SU-DHL-6 (cell line): ENCODE data around the gene TSKS.

ENCODE experiments used
- H2AFZ ChIP-seq: fragments of 200-600 bp; sonication (generic); 2 replicates; pipeline ENCODE4 v1.6.1; 2014; ENCODE audit warnings: low read depth, mild to moderate bottlenecking, moderate library complexity, mixed read lengths, antibody characterized with exemption, low read length; ENCODE audit not compliant: severe bottlenecking
- H3F3A ChIP-seq: fragments of 200-600 bp; shearing (Covaris generic); 2 replicates; pipeline ENCODE4 v1.6.0; 2016; ENCODE audit warnings: antibody characterized with exemption, mild to moderate bottlenecking; ENCODE audit not compliant: insufficient read depth
- H3K27ac ChIP-seq: fragments of 200-600 bp; sonication (generic); 2 replicates; pipeline ENCODE4 v1.5.1; 2016; ENCODE audit warnings: low read depth, mild to moderate bottlenecking, low read length, moderate library complexity, mixed read lengths
- H3K27me3 ChIP-seq: fragments of 200-600 bp; sonication (generic), shearing (Covaris generic); 2 replicates; pipeline ENCODE4 v1.6.0; 2014; ENCODE audit warnings: mild to moderate bottlenecking, low read length
- H3K36me3 ChIP-seq: fragments of 200-600 bp; sonication (generic); 2 replicates; pipeline ENCODE4 v1.6.1; 2014; ENCODE audit warnings: mild to moderate bottlenecking, low read length, mixed read lengths
- H3K4me2 ChIP-seq: fragments of 300-600, 200-600 bp; shearing (Covaris generic), sonication (generic); 2 replicates; pipeline ENCODE4 v1.6.0; 2014; ENCODE audit warnings: low read length, low read depth, mild to moderate bottlenecking; ENCODE audit not compliant: poor library complexity, severe bottlenecking
- H3K4me3 ChIP-seq: fragments of 200-600 bp; sonication (generic); 2 replicates; pipeline ENCODE4 v1.5.1; 2014; ENCODE audit warnings: antibody characterized with exemption, low read length, mild to moderate bottlenecking, mixed read lengths; ENCODE audit not compliant: insufficient read depth, poor library complexity, severe bottlenecking
- H3K79me2 ChIP-seq: fragments of 200-600 bp; sonication (generic); 2 replicates; pipeline ENCODE4 v1.6.1; 2014; ENCODE audit warnings: mild to moderate bottlenecking, low read length, moderate library complexity; ENCODE audit not compliant: insufficient read depth
- H3K9ac ChIP-seq: fragments of 200-600 bp; sonication (generic); 2 replicates; pipeline ENCODE4 v1.7.0; 2014; ENCODE audit warnings: mild to moderate bottlenecking, low read length
- H3K9me2 ChIP-seq: fragments of 200-600 bp; sonication (generic); replicated peaks from 2 replicates; pipeline ENCODE4 v1.6.1; 2014; ENCODE audit warnings: low read length; ENCODE audit not compliant: insufficient read depth
- H3K9me3 ChIP-seq: fragments of 200-600 bp; sonication (generic); 2 replicates; pipeline ENCODE4 v1.6.1; 2014; ENCODE audit warnings: low read length, mixed read lengths; ENCODE audit not compliant: insufficient read depth
- H4K20me1 ChIP-seq: fragments of 200-600 bp; sonication (generic); 2 replicates; pipeline ENCODE4 v1.6.1; 2014; ENCODE audit warnings: low read depth, mild to moderate bottlenecking, antibody characterized with exemption, low read length, moderate library complexity, mixed read lengths
- EZH2phosphoT487 ChIP-seq: fragments of 200-600 bp; sonication (generic), shearing (Covaris generic); conservative IDR thresholded peaks from 2 replicates; pipeline ENCODE4 v1.6.1; 2018; ENCODE audit warnings: mild to moderate bottlenecking, antibody characterized with exemption, low read length, moderate library complexity, mixed read lengths
- TF ChIP-seq, protein P1 (sequence below): fragments of 200-600 bp; sonication (generic); IDR thresholded peaks from one replicate; pipeline ENCODE4 v1.5.1; 2017; ENCODE audit warnings: antibody characterized with exemption, mild to moderate bottlenecking, low read length, moderate library complexity; ENCODE audit not compliant: insufficient read depth, poor library complexity, severe bottlenecking

TSKS gene

GRCh38 chr19:49799798-49800376, 36.8 kb upstream of the TSKS start:
- Histone ChIP-seq H3K9me2 (no peaks in the 10 kb centered on the region), H3K4me3 (no peak overlapping the region), H3K27ac (no peak overlapping the region), H2AFZ (no peak overlapping the region), H3K36me3 (no peaks in the 10 kb centered on the region), H3K4me2 (no peak overlapping the region), H3K79me2 (no peaks in the 10 kb centered on the region), H3K27me3 (no peaks in the 10 kb centered on the region), H3K9me3 (no peaks in the 10 kb centered on the region), H3F3A (no peaks in the 10 kb centered on the region), H3K9ac (no peak overlapping the region), H4K20me1 (no peaks in the 10 kb centered on the region)
- TF ChIP-seq EZH2phosphoT487: no peak
- TF ChIP-seq, protein P1, sequence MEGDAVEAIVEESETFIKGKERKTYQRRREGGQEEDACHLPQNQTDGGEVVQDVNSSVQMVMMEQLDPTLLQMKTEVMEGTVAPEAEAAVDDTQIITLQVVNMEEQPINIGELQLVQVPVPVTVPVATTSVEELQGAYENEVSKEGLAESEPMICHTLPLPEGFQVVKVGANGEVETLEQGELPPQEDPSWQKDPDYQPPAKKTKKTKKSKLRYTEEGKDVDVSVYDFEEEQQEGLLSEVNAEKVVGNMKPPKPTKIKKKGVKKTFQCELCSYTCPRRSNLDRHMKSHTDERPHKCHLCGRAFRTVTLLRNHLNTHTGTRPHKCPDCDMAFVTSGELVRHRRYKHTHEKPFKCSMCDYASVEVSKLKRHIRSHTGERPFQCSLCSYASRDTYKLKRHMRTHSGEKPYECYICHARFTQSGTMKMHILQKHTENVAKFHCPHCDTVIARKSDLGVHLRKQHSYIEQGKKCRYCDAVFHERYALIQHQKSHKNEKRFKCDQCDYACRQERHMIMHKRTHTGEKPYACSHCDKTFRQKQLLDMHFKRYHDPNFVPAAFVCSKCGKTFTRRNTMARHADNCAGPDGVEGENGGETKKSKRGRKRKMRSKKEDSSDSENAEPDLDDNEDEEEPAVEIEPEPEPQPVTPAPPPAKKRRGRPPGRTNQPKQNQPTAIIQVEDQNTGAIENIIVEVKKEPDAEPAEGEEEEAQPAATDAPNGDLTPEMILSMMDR: no peak

DNA sequence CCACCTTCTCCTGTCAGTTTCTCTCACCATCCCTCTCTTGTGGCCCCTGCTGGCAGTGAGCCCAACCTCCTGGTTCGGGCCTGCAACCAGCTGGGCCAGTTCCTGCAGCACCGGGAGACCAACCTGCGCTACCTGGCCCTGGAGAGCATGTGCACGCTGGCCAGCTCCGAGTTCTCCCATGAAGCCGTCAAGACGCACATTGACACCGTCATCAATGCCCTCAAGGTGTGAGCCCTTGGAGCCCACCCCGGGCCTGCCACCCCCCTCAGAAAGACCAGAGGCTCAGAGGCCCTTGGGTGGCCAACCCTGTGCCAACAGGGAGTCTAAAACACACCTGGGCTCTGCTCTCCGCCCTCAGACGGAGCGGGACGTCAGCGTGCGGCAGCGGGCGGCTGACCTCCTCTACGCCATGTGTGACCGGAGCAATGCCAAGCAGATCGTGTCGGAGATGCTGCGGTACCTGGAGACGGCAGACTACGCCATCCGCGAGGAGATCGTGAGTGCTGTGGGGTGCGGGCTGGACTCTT, 36.2 kb upstream of the TSKS start:
- Histone ChIP-seq H3K9me2 (no peaks in the 10 kb centered on the region), H3K36me3 (no peaks in the 10 kb centered on the region), H3K27me3 (no peaks in the 10 kb centered on the region), H3F3A (no peaks in the 10 kb centered on the region), H3K9me3 (no peaks in the 10 kb centered on the region), H3K79me2 (no peaks in the 10 kb centered on the region), H3K4me2 (no peak overlapping the region), H4K20me1 (no peaks in the 10 kb centered on the region), H3K4me3 (no peak overlapping the region), H2AFZ (no peak overlapping the region), H3K27ac (no peak overlapping the region), H3K9ac (no peak overlapping the region)
- TF ChIP-seq, protein P1: no peak
- no peak for TF ChIP-seq EZH2phosphoT487

DNA sequence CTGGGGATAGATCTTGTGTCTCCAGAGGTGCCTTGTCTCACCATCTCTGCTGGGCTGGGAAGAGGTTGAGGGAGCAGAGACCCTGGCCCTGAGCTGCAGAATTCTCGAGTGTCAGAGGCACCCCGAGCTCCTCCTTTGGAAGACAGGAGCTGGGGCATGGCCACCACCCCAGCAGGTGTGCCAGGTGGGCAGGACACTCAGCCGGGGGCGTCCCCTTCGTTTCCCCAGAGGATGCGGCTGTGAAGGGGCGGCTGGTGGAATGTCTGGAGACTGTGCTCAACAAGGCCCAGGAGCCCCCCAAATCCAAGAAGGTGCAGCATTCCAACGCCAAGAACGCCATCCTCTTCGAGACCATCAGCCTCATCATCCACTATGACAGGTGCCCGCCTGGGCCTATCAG, 35.5 kb upstream of the TSKS start:
- Histone ChIP-seq H4K20me1 (no peaks in the 10 kb centered on the region), H3K27me3 (no peaks in the 10 kb centered on the region), H3K79me2 (no peaks in the 10 kb centered on the region), H3K4me2 (no peak overlapping the region), H3K27ac (no peak overlapping the region), H3K9me3 (no peaks in the 10 kb centered on the region), H3F3A (no peaks in the 10 kb centered on the region), H3K36me3 (no peaks in the 10 kb centered on the region), H2AFZ (no peak overlapping the region), H3K4me3 (no peak overlapping the region), H3K9ac (no peak overlapping the region), H3K9me2 (no peaks in the 10 kb centered on the region)
- TF ChIP-seq, protein P1: no peak
- no peak for TF ChIP-seq EZH2phosphoT487
